ENCODE measurements around the gene CIB4. TPM values are rescaled to one million over a fixed set of nuclear protein-coding genes. Genes with fewer than 3 reads are reported as not detected.

CIB4 gene
- total and polyA plus RNA-seq, 9 of the 15 experiments (the other 6 are each of a cell fraction or from before 2014, with no cell fraction given): not detected

DNA sequence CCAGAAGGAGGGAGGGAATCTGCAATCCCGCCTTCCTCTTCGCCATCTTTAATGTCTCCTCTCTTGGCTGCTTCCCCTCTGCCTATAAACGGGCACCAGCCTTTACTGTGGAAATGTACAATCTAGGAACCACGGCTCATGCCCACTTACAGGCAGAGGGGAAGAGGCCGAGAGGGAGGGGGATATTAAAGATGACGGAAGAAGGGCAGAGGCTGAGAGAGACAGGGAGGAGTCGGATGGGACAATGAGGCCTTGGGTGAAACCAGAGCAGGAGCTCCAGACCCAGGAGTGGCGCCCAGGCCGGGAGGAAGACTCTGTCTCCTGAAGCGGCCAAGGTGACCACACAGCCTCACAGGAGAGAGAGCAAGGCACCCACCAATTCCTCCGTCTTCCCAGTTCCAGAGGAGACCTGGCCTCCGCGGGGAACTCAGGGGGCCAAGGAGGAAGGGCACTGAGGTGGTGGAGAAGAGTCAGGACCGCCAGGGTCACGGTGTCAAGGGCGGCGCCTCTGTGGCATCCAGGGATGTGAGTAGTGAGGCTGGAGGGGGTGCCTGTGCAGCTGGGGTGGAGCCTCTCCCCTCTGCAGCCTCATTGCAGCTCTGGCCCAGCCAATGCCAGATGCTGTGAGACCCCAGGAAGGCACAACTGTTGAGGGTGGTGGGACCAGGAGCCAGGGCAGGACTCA lies 67.8 kb downstream of the CIB4 start:
- H3K27me3 ChIP-seq (ENCODE audit: control insufficient read depth in 2 of 2, insufficient read depth in 2 of 2, low read length in 2 of 2): peaks cover 41 to 85% of the 10 kb centered on the region in 2 experiments
- FAIRE-seq (no peak), ATAC-seq (no peak), DNase-seq (ENCODE audit: extremely low read depth in 1 of 4, low spot score in 3 of 4) (no peak)
- H2AFZ ChIP-seq (ENCODE audit: low read depth, low read length): no peak overlapping the region
- POLR2A ChIA-PET: interaction anchor here (1.3 kb wide), 1 partner anchor 172 kb away, joined by 4 read pairs; no protein-coding TSS in a partner anchor
- no peak overlapping the region for H3K27ac ChIP-seq (ENCODE audit: extremely low read depth, low read depth, low read length)
- intact Hi-C loops (cut with micrococcal nuclease): no loop called here
- H3K36me3 ChIP-seq (ENCODE audit: control insufficient read depth, insufficient read depth, low read length): no peaks in the 10 kb centered on the region
- CTCF ChIA-PET (ENCODE audit: low intra/inter-chr PET ratio): no interaction called here
- no peak overlapping the region for H3K4me3 ChIP-seq
- H3K9me3 ChIP-seq (replicated peaks; ENCODE audit: control insufficient read depth, insufficient read depth, low read depth, low read length): no peaks in the 10 kb centered on the region
- no peak overlapping the region for H3K4me2 ChIP-seq (ENCODE audit: insufficient read depth, low read length)
- no peak overlapping the region for H3K9ac ChIP-seq (ENCODE audit: insufficient read depth in 1 of 2, low read depth in 2 of 2, low read length in 2 of 2)
- no peaks in the 10 kb centered on the region for H3K9me1 ChIP-seq (ENCODE audit: control insufficient read depth, insufficient read depth, low read length)
- H3K4me1 ChIP-seq (replicated peaks in 1 of 2; ENCODE audit: control insufficient read depth in 2 of 2, insufficient read depth in 2 of 2, low read length in 2 of 2): no peaks in the 10 kb centered on the region; a peak in 1 of 5 replicates
- whole genome bisulfite sequencing (ENCODE audit: insufficient coverage, low coverage, missing lambda C conversion rate): 2% methylated on average over 12 of the region's 17 CpGs
- no TSS peak for BruUV-seq (replicated peaks)
- H4K20me1 ChIP-seq (replicated peaks; ENCODE audit: control insufficient read depth, insufficient read depth, low read length): peaks cover 16% of the 10 kb centered on the region
- H3K79me2 ChIP-seq (ENCODE audit: control insufficient read depth, insufficient read depth, low read length): no peaks in the 10 kb centered on the region
- in situ Hi-C loops (cut with MboI): no loop called here
- TF ChIP-seq, protein P1, sequence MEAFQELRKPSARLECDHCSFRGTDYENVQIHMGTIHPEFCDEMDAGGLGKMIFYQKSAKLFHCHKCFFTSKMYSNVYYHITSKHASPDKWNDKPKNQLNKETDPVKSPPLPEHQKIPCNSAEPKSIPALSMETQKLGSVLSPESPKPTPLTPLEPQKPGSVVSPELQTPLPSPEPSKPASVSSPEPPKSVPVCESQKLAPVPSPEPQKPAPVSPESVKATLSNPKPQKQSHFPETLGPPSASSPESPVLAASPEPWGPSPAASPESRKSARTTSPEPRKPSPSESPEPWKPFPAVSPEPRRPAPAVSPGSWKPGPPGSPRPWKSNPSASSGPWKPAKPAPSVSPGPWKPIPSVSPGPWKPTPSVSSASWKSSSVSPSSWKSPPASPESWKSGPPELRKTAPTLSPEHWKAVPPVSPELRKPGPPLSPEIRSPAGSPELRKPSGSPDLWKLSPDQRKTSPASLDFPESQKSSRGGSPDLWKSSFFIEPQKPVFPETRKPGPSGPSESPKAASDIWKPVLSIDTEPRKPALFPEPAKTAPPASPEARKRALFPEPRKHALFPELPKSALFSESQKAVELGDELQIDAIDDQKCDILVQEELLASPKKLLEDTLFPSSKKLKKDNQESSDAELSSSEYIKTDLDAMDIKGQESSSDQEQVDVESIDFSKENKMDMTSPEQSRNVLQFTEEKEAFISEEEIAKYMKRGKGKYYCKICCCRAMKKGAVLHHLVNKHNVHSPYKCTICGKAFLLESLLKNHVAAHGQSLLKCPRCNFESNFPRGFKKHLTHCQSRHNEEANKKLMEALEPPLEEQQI (IDR thresholded peaks at IDR 0.05): no peak
- TF ChIP-seq, protein P2, sequence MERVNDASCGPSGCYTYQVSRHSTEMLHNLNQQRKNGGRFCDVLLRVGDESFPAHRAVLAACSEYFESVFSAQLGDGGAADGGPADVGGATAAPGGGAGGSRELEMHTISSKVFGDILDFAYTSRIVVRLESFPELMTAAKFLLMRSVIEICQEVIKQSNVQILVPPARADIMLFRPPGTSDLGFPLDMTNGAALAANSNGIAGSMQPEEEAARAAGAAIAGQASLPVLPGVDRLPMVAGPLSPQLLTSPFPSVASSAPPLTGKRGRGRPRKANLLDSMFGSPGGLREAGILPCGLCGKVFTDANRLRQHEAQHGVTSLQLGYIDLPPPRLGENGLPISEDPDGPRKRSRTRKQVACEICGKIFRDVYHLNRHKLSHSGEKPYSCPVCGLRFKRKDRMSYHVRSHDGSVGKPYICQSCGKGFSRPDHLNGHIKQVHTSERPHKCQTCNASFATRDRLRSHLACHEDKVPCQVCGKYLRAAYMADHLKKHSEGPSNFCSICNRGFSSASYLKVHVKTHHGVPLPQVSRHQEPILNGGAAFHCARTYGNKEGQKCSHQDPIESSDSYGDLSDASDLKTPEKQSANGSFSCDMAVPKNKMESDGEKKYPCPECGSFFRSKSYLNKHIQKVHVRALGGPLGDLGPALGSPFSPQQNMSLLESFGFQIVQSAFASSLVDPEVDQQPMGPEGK (CRISPR knock-in tag; IDR thresholded peaks at IDR 0.05; ENCODE audit: borderline replicate concordance): no peak
- TF ChIP-seq RAD51 (IDR thresholded peaks at IDR 0.05; ENCODE audit: borderline replicate concordance, low read depth) (no peak), BMI1 (IDR thresholded peaks at IDR 0.05; ENCODE audit: low read length) (no peak), ETS2 (tag; IDR thresholded peaks at IDR 0.05; ENCODE audit: borderline replicate concordance, poor library complexity, severe bottlenecking) (no peak), ZZZ3 (IDR thresholded peaks at IDR 0.05) (no peak), SNRNP70 (optimal IDR thresholded peaks at IDR 0.05; ENCODE audit: low read depth, low read length) (no peak), ZNF146 (CRISPR knock-in tag; IDR thresholded peaks at IDR 0.05; ENCODE audit: unreplicated experiment) (no peak), SPI1 (IDR thresholded peaks at IDR 0.05; ENCODE audit: borderline replicate concordance, low read depth, low read length) (no peak), NFRKB (IDR thresholded peaks at IDR 0.05; ENCODE audit: low read depth) (no peak), CBX3 (IDR thresholded peaks at IDR 0.05; ENCODE audit: borderline replicate concordance in 1 of 2, low read length in 2 of 2) (no peak), NCOR1 (IDR thresholded peaks at IDR 0.05) (no peak), CHD1 (IDR thresholded peaks at IDR 0.05; ENCODE audit: low read length) (no peak), ZNF384 (IDR thresholded peaks at IDR 0.05; ENCODE audit: low read depth, low read length) (no peak)
- TF ChIP-seq, protein P3, sequence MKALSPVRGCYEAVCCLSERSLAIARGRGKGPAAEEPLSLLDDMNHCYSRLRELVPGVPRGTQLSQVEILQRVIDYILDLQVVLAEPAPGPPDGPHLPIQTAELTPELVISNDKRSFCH (CRISPR knock-in tag; IDR thresholded peaks at IDR 0.05): no peak
- TF ChIP-seq, protein P3 (tag; IDR thresholded peaks at IDR 0.05): no peak
- TF ChIP-seq, protein P4, sequence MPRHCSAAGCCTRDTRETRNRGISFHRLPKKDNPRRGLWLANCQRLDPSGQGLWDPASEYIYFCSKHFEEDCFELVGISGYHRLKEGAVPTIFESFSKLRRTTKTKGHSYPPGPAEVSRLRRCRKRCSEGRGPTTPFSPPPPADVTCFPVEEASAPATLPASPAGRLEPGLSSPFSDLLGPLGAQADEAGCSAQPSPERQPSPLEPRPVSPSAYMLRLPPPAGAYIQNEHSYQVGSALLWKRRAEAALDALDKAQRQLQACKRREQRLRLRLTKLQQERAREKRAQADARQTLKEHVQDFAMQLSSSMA (CRISPR knock-in tag; IDR thresholded peaks at IDR 0.05): no peak
- TF ChIP-seq, protein P5, sequence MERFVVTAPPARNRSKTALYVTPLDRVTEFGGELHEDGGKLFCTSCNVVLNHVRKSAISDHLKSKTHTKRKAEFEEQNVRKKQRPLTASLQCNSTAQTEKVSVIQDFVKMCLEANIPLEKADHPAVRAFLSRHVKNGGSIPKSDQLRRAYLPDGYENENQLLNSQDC (CRISPR knock-in tag; IDR thresholded peaks at IDR 0.05): no peak
